HCT116 (cell line): ENCODE data around the gene BBX. TPM values are rescaled to one million over a fixed set of nuclear protein-coding genes. Genes with fewer than 3 reads are reported as not detected.

ENCODE experiments used
- ATAC-seq: fragments of 200-7000 bp; cut with Tn5 transposase; 2 replicates; pipeline ENCODE4 v1.9.1; 2020; ENCODE audit warnings: mild to moderate bottlenecking, moderate library complexity
- BruUV-seq: library from RNA; stranded (reverse); fragments of 400-500 nt; replicated peaks from 2 replicates; lab custom pipeline; 2021; lab: Mats Ljungman, UMichigan
- CTCF ChIA-PET: fragments of 300-600 bp; sonication (Branson Sonifier 250); formaldehyde crosslinking; loops from one replicate; lab custom pipeline; 2021; ENCODE audit warnings: antibody characterized with exemption; lab: Charles Lee
- POLR2A ChIA-PET: fragments of 300-600, 350-600 bp; sonication (Branson Sonifier 250); formaldehyde crosslinking; loops from one replicate; lab custom pipeline; 2021; ENCODE audit warnings: antibody characterized with exemption; lab: Charles Lee
- RAD21 ChIA-PET, 2 experiments: fragments of 300-600 bp; sonication (Branson Sonifier 250); formaldehyde crosslinking; loops; one replicate each; lab custom pipeline; 2023; ENCODE audit warnings: low total read pairs in 2 of 2; ENCODE audit not compliant: uncharacterized antibody in 2 of 2, unreplicated experiment in 2 of 2, low non-redundant PET in 1 of 2; lab: Charles Lee
- DNase-seq: peaks from one replicate; pipeline ENCODE4 v3.0.0-alpha.2; 2010; ENCODE audit warnings: low read depth, low spot score
- H2AFZ ChIP-seq: fragments of 200-600 bp; shearing (Covaris generic), sonication (generic); 2 replicates; pipeline ENCODE4 v1.6.1; 2017; ENCODE audit warnings: low read depth, mixed run types, mixed read lengths, antibody characterized with exemption, low read length; ENCODE audit not compliant: poor library complexity, severe bottlenecking
- H3K27ac ChIP-seq: 2 replicates; pipeline ENCODE4 v1.5.1; 2012; ENCODE audit warnings: low read depth, low read length
- H3K27me3 ChIP-seq: fragments of 200-600 bp; sonication (generic); 2 replicates; pipeline ENCODE4 v1.6.1; 2016; ENCODE audit warnings: mixed run types, low read length, mixed read lengths; ENCODE audit not compliant: insufficient read depth
- H3K36me3 ChIP-seq, 2 experiments: fragments of 200-500 bp in 1 of 2; fragments of 200-600 bp in 1 of 2; sonication (Bioruptor generic) in 1 of 2; sonication (generic) in 1 of 2; 2 replicates each; pipeline versions ENCODE4 v1.5.1 to v1.6.1; 2014 to 2016; ENCODE audit warnings: low read length in 2 of 2, inconsistent platforms in 1 of 2, mixed read lengths in 1 of 2, mixed run types in 1 of 2; ENCODE audit not compliant: insufficient read depth in 2 of 2, control insufficient read depth in 1 of 2
- H3K4me1 ChIP-seq, 2 experiments: fragments of 200-600 bp in 1 of 2; sonication (generic) in 1 of 2; 2 replicates each; pipeline versions ENCODE4 v1.5.1 to v1.6.1; 2012 to 2017; ENCODE audit warnings: low read length in 2 of 2, inconsistent platforms in 1 of 2, mild to moderate bottlenecking in 1 of 2, mixed read lengths in 1 of 2, mixed run types in 1 of 2, moderate library complexity in 1 of 2; ENCODE audit not compliant: insufficient read depth in 2 of 2, control insufficient read depth in 1 of 2
- H3K4me2 ChIP-seq: fragments of 200-600 bp; sonication (generic); 2 replicates; pipeline ENCODE4 v1.6.1; 2017; ENCODE audit warnings: mixed run types, low read length, mixed read lengths
- H3K4me3 ChIP-seq, 2 experiments: fragments of 200-600 bp in 1 of 2; sonication (generic) in 1 of 2; replicated peaks in 1 of 2; 2 replicates each; pipeline ENCODE4 v1.5.1; 2011 to 2016; ENCODE audit warnings: low read length in 2 of 2, control low read depth in 1 of 2, low read depth in 1 of 2, mild to moderate bottlenecking in 1 of 2, mixed read lengths in 1 of 2, mixed run types in 1 of 2
- H3K79me2 ChIP-seq: fragments of 200-600 bp; sonication (generic); 2 replicates; pipeline ENCODE4 v1.6.1; 2017; ENCODE audit warnings: mild to moderate bottlenecking, mixed run types, low read length, moderate library complexity, mixed read lengths; ENCODE audit not compliant: insufficient read depth
- H3K9ac ChIP-seq: fragments of 200-600 bp; sonication (generic); 2 replicates; pipeline ENCODE4 v1.6.1; 2016; ENCODE audit warnings: low read length, mixed read lengths
- H3K9me2 ChIP-seq: fragments of 200-600 bp; sonication (generic), shearing (Covaris generic); 2 replicates; pipeline ENCODE4 v1.6.1; 2017; ENCODE audit warnings: mixed run types, mild to moderate bottlenecking, moderate library complexity; ENCODE audit not compliant: insufficient read depth
- H3K9me3 ChIP-seq, 2 experiments: fragments of 200-500 bp in 1 of 2; fragments of 200-600 bp in 1 of 2; sonication (Bioruptor generic) in 1 of 2; sonication (generic) in 1 of 2; 2 replicates each; pipeline ENCODE4 v1.6.1; 2014 to 2017; ENCODE audit warnings: low read length in 2 of 2, mixed read lengths in 2 of 2, inconsistent platforms in 1 of 2, low read depth in 1 of 2, mild to moderate bottlenecking in 1 of 2, mixed run types in 1 of 2, moderate library complexity in 1 of 2; ENCODE audit not compliant: control insufficient read depth in 1 of 2, insufficient read depth in 1 of 2
- H4K20me1 ChIP-seq: fragments of 200-600 bp; sonication (generic), shearing (Covaris generic); 2 replicates; pipeline ENCODE4 v1.6.1; 2017; ENCODE audit warnings: mixed run types, mild to moderate bottlenecking, moderate library complexity; ENCODE audit not compliant: insufficient read depth
- JUND ChIP-seq: IDR thresholded peaks from 2 replicates; pipeline ENCODE4 v1.6.1; 2012
- RAD21 ChIP-seq: IDR thresholded peaks from 2 replicates; pipeline ENCODE4 v1.6.1; 2012; ENCODE audit warnings: low read depth, mild to moderate bottlenecking
- SP1 ChIP-seq: IDR thresholded peaks from 2 replicates; pipeline ENCODE4 v1.6.1; 2012; ENCODE audit warnings: low read depth
- TCF7L2 ChIP-seq: IDR thresholded peaks from 2 replicates; pipeline ENCODE4 v1.7.0; 2011; ENCODE audit warnings: borderline replicate concordance, inconsistent platforms; ENCODE audit not compliant: insufficient read depth, insufficient read length; ENCODE audit errors: extremely low read depth
- intact Hi-C: fragments of 100-400 bp; cut with micrococcal nuclease; formaldehyde crosslinking; loops from 2 replicates; pipeline ENCODE4 v1.10.0; 2022
- total RNA-seq: library from RNA; stranded (reverse); gene quantifications from one replicate; pipeline ENCODE4 v1.2.1, GENCODE V29; 2021; ENCODE audit not compliant: unreplicated experiment
- TF ChIP-seq, protein P1 (sequence below): IDR thresholded peaks from 2 replicates; pipeline ENCODE4 v1.6.1; 2012

Gene BBX
- total RNA-seq, 1 experiment from 2014 or later: 55.6 TPM

DNA sequence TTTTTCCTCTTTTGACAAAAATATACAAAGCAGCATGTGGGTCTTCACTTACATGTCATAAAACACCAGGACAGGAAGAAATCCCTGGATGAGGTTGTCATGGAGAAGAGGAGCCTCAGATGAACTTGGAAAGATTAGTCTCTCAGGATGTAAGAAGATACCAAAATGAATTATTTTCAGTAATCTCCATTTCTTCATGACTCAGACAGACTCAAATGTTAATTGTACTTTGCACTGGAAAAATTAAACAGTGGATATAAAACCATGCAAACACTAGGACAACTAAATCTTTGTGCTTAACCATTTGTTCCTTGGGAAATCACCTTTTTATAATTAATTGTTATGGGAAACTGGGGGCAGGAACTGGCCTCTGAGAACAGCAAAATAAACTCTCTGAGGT is 331.1 kb downstream of the BBX start:
- BruUV-seq: no TSS peak
- no peaks in the 10 kb centered on the region for H4K20me1 ChIP-seq
- H2AFZ ChIP-seq: no peak overlapping the region
- no peak overlapping the region for H3K9ac ChIP-seq
- H3K36me3 ChIP-seq: no peaks in the 10 kb centered on the region
- no peaks in the 10 kb centered on the region for H3K9me3 ChIP-seq
- no peak overlapping the region for H3K4me3 ChIP-seq
- H3K4me1 ChIP-seq: no peaks in the 10 kb centered on the region
- intact Hi-C loops: loop anchor here (10.0 kb wide), 1 partner anchor 621 kb away; no protein-coding TSS in a partner anchor
- H3K27ac ChIP-seq: no peak overlapping the region
- DNase-seq: no peak
- H3K79me2 ChIP-seq: no peaks in the 10 kb centered on the region
- H3K9me2 ChIP-seq: no peaks in the 10 kb centered on the region
- RAD21 ChIA-PET: no interaction called here
- POLR2A ChIA-PET: no interaction called here
- H3K4me2 ChIP-seq: no peak overlapping the region
- CTCF ChIA-PET: no interaction called here
- no peak for TF ChIP-seq TCF7L2
- TF ChIP-seq RAD21: no peak
- no peaks in the 10 kb centered on the region for H3K27me3 ChIP-seq
- ATAC-seq: no peak

DNA sequence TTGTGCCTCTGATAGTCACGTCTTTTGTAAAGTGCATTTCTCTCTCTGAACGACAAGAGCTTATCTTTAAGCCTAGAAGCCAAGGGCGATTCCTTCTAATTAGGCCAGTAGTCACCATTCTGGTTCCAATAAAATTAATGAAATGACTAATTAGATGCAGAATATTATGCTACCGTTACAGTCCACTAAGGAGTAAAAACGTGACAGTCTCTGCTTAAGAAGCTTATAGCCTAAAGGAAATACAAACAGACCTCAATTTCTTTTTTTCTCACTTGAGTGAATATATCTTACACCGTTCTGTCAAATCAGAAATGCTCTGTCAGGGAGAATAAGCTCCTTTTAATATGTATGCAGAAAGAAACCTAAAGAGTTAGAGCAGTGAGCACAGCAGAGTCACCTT is 332.0 kb downstream of the BBX start:
- Histone ChIP-seq H2AFZ (no peak overlapping the region), H3K9ac (no peak overlapping the region), H3K27ac (no peak overlapping the region), H3K4me1 (no peaks in the 10 kb centered on the region), H3K9me3 (no peaks in the 10 kb centered on the region), H3K9me2 (no peaks in the 10 kb centered on the region)
- POLR2A ChIA-PET: no interaction called here
- no peak for ATAC-seq
- intact Hi-C loops: loop anchor here (10.0 kb wide), 1 partner anchor 620 kb away; no protein-coding TSS in a partner anchor
- CTCF ChIA-PET: interaction anchor here (1.7 kb wide), 1 partner anchor 12 kb away, joined by 5 read pairs; no protein-coding TSS in a partner anchor
- no peak for TF ChIP-seq JUND
- TF ChIP-seq, protein P1, sequence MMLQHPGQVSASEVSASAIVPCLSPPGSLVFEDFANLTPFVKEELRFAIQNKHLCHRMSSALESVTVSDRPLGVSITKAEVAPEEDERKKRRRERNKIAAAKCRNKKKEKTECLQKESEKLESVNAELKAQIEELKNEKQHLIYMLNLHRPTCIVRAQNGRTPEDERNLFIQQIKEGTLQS: no peak
- no peak for TF ChIP-seq SP1
- TF ChIP-seq, all 23 proteins: peak for 0
- BruUV-seq: no TSS peak
- no peaks in the 10 kb centered on the region for H4K20me1 ChIP-seq
- no peaks in the 10 kb centered on the region for H3K79me2 ChIP-seq
- H3K27me3 ChIP-seq: no peaks in the 10 kb centered on the region
- RAD21 ChIA-PET: no interaction called here
- no peak overlapping the region for H3K4me2 ChIP-seq
- H3K4me3 ChIP-seq: no peak overlapping the region
- H3K36me3 ChIP-seq: no peaks in the 10 kb centered on the region
- DNase-seq: no peak
